ENCODE measurements around the gene ALPG.

ALPG gene

GRCh38 chr2:232434563-232435374 is 28.1 kb downstream of the ALPG start:
- TF ChIP-seq CTCF (conservative IDR thresholded peaks at IDR 0.05; ENCODE audit: low read depth) = no peak
- DNase-seq (ENCODE audit: low spot score) = no peak
- H3K27ac ChIP-seq = no peak overlapping the region
- CTCF ChIA-PET = interaction anchor here (0.6 to 1.5 kb wide), 5 partner anchors 10 to 580 kb away, joined by 3 to 7 read pairs (median 3); no protein-coding TSS in a partner anchor
- POLR2A ChIA-PET (ENCODE audit: low non-redundant PET) = no interaction called here

- H3K27ac ChIP-seq = no peak overlapping the region
- no peak for TF ChIP-seq CTCF (conservative IDR thresholded peaks at IDR 0.05; ENCODE audit: low read depth)
- ChIA-PET CTCF (interaction anchor here (0.6 to 1.5 kb wide), 4 partner anchors 9 to 579 kb away, joined by 3 to 7 read pairs (median 3); no protein-coding TSS in a partner anchor), POLR2A (ENCODE audit: low non-redundant PET) (no interaction called here)
- DNase-seq (ENCODE audit: low spot score) = no peak
Measured at GRCh38 chr2:232435375-232435648, 28.7 kb downstream of the ALPG start.

GRCh38 chr2:232435805-232436204 is 29.2 kb downstream of the ALPG start:
- DNase-seq (ENCODE audit: low spot score) = no peak
- no peak overlapping the region for H3K27ac ChIP-seq
- ChIA-PET CTCF (interaction anchor here (0.6 to 1.8 kb wide), 4 partner anchors 9 to 580 kb away, joined by 3 to 9 read pairs (median 5); no protein-coding TSS in a partner anchor), POLR2A (ENCODE audit: low non-redundant PET) (no interaction called here)
- no peak for TF ChIP-seq CTCF (conservative IDR thresholded peaks at IDR 0.05; ENCODE audit: low read depth)

- ChIA-PET CTCF (interaction anchor here (0.7 to 1.8 kb wide), 3 partner anchors 11 to 103 kb away, joined by 3 to 9 read pairs (median 3); no protein-coding TSS in a partner anchor), POLR2A (ENCODE audit: low non-redundant PET) (no interaction called here)
- H3K27ac ChIP-seq = no peak overlapping the region
- TF ChIP-seq CTCF (conservative IDR thresholded peaks at IDR 0.05; ENCODE audit: low read depth) = no peak
- no peak for DNase-seq (ENCODE audit: low spot score)
Measured at GRCh38 chr2:232436381-232437194, 29.9 kb downstream of the ALPG start.

- DNase-seq (ENCODE audit: low spot score) = no peak
- H3K27ac ChIP-seq = no peak overlapping the region
- CTCF ChIA-PET = interaction anchor here (1.1 to 1.8 kb wide), 2 partner anchors 10 to 103 kb away, joined by 3 to 9 read pairs; no protein-coding TSS in a partner anchor
- POLR2A ChIA-PET (ENCODE audit: low non-redundant PET) = no interaction called here
- no peak for TF ChIP-seq CTCF (conservative IDR thresholded peaks at IDR 0.05; ENCODE audit: low read depth)
Measured at GRCh38 chr2:232437195-232437571, 30.5 kb downstream of the ALPG start.

- TF ChIP-seq CTCF (conservative IDR thresholded peaks at IDR 0.05; ENCODE audit: low read depth) = no peak
- POLR2A ChIA-PET (ENCODE audit: low non-redundant PET) = no interaction called here
- no peak for DNase-seq (ENCODE audit: low spot score)
- CTCF ChIA-PET = interaction anchor here (1.1 kb wide), 1 partner anchor 9 kb away, joined by 3 read pairs; no protein-coding TSS in a partner anchor
- no peak overlapping the region for H3K27ac ChIP-seq
Measured at GRCh38 chr2:232438091-232438490, 31.4 kb downstream of the ALPG start.
